Hepatic stellate cell (primary cell): ENCODE results near the gene CFAP126.
"Not testable (repeated sequence)": the region's sequence is repeated elsewhere in the genome, so short reads cannot be mapped to it uniquely, and the experiment has no call there.

ENCODE experiments used
- DNase-seq: peaks from one replicate; pipeline ENCODE4 v3.0.0; 2011; ENCODE audit warnings: low spot score

CFAP126 gene, protein sequence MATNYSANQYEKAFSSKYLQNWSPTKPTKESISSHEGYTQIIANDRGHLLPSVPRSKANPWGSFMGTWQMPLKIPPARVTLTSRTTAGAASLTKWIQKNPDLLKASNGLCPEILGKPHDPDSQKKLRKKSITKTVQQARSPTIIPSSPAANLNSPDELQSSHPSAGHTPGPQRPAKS

GRCh38 chr1:161367684-161368400 is at the start of gene CFAP126:
Gene CFAP126, minus strand, starts transcription at chr1:161367876. Its CDS starts 8 bp downstream, at chr1:161367868.
- peak; percentile 92 for DNase-seq

DNA sequence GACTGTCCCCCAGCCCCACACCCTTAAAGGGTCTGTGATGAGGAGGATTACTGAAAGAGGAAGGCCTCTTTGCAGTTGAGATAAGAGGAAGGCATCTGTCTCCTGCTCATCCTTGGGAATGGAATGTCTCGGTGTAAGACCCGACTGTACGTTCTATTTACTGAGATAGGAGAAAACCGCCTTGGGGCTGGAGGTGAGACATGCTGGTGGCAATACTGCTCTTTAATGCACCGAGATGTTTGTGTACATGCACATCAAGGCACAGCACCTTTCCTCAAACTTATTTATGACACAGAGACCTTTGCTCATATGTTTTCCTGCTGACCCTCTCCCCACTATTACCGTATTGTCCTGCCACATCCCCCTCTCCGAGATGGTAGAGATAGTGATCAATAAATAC is 45.4 kb upstream of the CFAP126 start:
- DNase-seq = not testable (repeated sequence)

DNA sequence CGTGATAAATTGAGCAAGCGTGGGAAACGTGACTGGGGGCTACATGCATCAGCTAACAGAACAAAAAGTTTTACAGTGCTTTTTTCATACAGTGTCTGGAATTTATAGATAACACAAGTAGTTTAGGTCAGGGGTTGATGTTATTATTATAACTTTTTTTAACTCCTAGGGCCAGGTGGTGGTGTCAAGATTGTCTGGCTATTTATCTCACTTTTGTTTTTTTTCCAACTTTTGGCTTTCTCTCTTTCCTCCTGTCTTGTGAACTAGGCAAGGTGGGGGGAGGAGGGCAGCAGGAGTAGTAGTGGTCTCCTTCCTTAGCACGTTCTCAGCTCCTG is 42.9 kb upstream of the CFAP126 start:
- DNase-seq = not testable (repeated sequence)

DNA sequence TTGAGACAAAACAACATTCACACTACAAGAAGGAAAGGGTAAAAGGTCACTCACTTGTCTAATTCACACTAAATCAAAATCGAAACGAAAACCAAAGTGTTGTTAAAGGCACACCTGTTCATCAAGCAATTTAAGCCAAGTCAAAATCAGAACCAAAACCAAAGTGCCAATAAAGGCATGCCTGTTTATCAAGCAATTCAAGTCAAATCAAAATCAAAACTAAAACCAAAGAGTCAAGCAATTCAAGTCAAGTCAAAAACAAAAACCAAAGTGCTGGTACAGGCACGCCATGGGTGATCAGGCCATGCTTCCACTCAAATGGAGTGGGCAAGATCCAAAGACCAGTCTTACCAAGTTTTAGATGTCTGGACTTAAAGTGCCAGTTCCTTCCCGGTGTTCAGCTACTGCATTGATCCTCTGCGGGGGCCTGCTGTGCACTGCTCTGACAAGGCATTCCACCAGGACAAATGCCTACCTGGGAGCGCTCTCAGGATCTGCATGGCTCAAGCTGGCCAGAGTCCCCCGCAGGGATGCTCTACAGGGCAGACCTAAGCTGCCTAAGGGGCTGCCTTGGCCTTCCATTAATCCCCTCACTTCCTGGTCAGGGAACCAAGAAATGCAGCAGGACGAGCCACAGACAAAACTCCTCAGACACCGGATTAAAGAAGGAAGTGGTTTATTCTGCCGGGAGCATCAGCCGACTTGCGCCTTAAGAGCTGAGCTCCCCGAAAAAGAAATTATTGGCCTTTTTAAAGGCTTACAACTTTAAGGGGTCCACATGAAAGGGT is 42.4 kb upstream of the CFAP126 start:
- not testable (repeated sequence) for DNase-seq

DNA sequence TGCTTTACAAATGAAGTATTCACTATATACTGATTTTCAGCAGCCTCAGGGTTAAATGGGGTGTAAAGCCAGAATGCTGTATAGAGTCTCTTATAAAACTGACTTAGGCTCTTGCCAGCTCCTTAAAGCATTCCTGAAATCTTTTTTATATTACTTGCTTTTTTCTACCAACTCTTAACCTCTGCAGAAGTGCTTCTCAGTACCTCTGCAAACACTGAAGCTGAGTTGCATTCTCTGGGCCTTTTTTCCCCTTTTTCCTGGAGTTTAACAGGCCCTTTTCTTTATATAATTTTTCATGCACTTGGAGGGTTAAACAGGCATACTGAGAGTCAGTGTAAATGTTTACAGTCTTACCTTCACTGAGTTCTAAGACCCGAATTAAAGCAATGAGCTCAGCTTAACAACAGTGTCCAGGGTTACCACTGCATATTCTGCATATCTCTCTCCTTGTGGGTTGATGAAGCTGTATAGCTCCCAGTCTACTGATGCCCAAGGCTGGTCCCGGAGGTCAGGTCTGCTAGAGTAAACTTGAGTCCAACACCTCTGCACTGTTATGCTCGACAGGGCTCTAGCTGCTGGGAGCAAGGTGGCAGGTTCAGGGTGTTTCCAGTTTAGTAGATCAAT is 40.9 kb upstream of the CFAP126 start:
- DNase-seq = no peak

DNA sequence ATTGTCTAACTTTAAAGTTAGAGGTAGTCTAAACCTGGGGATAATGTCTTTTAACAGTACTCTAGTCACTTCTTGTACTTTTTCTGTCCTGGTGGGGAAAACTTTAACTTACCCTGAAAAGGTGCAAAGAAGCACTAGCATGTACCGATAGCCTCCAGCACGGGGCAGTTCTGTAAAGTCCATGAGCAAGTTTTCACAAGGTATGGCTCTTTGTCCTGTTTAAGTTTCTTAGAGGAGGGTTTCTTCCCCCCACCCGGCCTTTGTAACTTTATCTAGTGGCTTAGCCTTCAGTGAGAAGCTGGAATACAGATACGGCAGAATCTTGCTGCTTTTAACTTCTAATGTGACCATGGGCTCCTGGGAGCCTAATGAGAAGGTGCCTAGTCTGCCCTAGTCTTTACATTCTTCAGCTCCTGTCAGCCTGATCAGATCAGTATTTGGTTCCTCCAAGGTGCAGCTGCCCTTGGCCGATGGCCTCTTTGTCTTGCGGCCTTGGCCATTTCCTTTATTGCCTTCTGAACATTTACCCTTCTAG is 39.8 kb upstream of the CFAP126 start:
- no peak for DNase-seq

GRCh38 chr1:161406551-161406950 is 38.9 kb upstream of the CFAP126 start:
- DNase-seq = not testable (repeated sequence)

DNA sequence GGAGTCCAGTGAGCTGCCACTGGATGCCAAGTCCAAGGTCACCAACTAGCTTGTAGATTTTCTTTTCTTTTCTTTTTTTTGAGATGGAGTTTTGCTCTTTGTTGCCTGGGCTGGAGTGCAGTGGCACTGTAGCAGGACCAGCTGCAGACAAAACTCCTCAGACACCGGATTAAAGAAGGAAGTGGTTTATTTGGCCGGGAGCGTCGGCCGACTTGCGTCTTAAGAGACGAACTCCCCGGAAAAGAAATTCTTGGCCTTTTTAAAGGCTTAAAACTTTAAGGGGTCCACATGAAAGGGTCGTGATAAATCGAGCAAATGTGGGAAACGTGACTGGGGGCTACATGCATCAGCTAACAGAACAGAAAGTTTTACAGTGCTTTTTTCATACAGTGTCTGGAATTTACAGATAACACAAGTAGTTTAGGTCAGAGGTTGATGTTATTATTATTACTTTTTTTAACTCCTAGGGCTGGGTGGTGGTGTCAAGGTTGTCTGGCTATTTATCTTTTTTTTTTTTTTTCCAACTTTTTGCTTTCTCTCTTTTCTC is 36.4 kb upstream of the CFAP126 start:
- DNase-seq = no peak

- DNase-seq = no peak
Measured at GRCh38 chr1:161402446-161402845, 34.8 kb upstream of the CFAP126 start.

GRCh38 chr1:161399257-161399998 is 31.8 kb upstream of the CFAP126 start:
- peak; percentile 83 for DNase-seq

DNA sequence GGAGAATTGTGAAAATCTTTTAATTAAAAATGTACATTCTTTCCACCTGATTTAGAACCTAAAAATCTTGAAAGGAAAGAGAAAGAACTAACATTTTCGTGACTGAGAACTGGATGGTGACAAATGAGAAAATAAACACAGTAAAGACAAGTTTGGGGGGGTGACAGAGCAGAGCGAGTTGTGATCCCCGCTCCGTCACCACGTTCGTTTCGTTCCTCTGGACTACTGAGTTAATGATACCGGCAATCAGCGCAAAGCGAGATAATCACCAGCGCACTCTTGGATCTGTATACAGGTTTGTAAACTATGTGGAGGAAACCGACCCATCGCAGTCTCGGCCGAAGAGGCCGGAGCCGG is 31.2 kb upstream of the CFAP126 start:
- no peak for DNase-seq

DNA sequence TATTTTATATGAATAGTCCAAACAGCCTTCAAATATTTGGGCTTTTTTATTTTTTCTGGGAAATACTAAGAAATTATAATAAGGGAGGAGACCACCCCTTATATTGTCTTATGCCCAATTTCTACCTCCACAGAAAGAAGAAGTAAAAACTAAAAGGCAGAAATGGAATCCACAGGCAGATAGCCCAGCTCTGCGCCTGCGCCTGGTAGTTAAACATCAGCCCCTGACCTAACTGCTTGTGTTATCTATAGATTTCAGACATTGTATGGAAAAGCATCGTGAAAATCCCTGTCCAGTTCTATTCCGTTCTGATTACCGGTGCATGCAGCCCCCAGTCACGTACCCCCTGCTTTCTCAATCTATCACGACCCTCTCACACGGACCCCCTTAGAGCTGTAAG is 29.4 kb upstream of the CFAP126 start:
- not testable (repeated sequence) for DNase-seq

GRCh38 chr1:161393151-161393550 is 25.5 kb upstream of the CFAP126 start:
- DNase-seq = no peak

DNA sequence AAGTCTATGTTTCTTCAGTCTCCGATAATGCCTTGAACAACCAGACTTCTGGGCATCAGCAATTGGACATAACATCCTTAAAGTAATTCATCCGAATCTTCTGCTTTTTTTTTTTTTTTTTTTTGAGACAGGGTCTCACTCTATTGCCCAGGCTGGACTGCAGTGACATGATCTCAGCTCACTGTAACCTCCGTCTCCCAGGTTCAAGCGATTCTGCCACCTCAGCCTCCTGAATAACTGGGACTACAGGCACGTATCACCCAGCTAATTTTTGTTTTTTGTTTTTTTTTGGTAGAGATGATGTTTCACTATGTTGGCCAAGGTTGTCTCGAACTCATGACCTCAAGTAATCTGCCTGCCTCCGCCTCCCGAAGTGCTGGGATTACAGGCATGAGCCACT is 23.9 kb upstream of the CFAP126 start:
- DNase-seq = no peak

DNA sequence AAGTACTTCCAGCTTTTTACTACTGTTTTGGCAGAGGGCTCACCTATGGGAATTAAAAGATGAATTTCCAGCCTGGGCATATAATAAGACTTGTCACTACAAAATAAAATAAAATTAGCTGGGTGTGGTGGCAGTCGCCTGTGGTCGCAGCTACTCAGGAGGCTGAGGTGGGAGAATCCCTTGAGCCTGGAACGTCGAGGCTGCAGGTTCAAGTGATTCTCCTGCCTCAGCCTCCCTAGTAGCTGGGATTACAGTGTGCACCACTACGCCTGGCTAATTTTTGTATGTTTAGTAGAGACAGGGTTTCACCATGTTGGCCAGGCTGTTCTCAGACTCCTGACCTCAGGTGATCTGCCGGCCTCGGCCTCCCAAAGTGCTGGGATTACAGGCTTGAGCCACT is 23.5 kb upstream of the CFAP126 start:
- DNase-seq = not testable (repeated sequence)

GRCh38 chr1:161390559-161390858 is 22.8 kb upstream of the CFAP126 start:
- peak; percentile 34 for DNase-seq

DNA sequence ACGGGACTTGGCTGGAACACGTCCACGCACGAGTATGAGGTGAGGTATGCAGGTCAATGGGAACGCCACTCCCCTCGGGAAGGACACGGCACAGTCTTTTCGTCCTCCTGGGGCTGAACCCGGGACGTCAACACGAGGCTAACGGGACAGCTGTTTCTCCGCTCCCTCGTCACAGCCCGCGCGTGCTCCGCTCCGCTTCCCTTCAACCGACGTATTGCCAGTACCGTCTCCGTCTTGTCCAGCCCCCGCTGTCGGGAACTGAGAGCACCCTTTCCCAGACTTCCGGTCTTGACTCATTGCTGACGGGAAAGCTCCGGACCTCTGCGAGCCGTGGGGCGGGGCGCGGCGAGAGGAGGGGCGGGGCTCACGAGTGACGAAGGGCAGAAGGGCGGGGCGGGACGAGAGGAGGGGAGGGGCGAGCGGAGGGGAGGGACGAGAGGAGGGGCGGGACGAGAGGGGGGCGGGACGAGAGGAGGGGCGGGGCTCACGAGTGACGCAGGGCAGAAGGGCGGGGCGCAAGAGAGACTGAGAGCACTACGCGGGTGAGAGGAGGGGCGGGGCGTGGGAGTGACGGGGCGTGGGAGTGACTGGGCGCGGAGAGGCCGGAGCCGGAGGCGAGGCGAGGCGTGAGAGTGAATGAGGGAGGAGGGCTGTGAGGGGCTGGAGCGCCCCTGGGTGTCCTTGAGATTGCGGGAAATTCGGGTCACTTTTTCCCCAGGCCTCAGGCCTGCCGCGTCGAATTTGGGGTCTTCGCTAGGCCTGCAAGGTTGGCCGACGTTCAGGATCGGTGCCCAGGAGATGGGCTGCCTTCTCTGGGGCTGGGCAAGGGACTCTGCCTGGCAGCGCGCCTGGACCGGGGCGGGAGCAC is 22.2 kb upstream of the CFAP126 start:
- peak; percentile 96 for DNase-seq

DNA sequence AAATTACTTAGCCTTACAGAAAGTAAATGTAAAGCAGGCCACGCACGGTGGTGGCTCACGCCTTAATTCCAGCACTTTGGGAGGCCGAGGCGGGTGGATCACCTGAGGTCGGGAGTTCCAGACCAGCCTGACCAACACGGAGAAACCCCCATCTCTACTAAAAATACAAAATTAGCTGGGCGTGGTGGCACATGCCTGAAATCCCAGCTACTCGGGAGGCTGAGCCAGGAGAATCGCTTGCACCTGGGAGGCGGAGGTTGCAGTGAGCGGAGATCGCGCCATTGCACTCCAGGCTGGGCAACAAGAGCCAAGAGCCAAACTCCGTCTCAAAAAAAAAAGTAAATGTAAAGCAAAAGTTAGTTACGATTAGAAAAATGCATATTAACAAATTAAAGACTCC is 21.5 kb upstream of the CFAP126 start:
- not testable (repeated sequence) for DNase-seq

DNA sequence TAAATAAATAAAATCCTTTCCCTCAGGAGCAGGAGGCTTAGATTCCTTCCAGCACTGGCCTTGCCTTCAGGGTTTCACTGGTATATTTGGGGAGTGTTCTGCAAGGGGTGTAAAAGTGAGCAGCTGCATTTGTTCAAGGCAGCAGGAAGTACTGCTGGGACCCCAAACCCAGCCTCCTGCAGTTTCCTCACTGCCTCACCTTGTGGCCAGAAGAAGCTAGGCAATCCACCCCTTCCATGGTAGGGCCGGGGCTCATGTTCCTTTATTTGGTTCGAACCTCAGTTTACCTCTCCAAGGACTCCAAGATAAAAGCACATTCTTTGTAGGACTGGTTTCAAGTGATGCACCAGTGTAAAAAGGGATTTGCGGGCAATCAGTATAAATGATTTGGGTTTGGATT is 21.0 kb upstream of the CFAP126 start:
- DNase-seq = no peak

GRCh38 chr1:161382214-161383019 is 14.7 kb upstream of the CFAP126 start:
- peak; percentile 48 for DNase-seq
